GM12873 (cell line): ENCODE data around the gene WNT10A.

Experiments
- TF ChIP-seq, protein P1 (sequence below): IDR thresholded peaks from 2 replicates; pipeline ENCODE4 v1.5.1; 2012; ENCODE audit warnings: low read depth, mild to moderate bottlenecking, moderate library complexity, low read length, control low read depth; ENCODE audit not compliant: insufficient read depth; ENCODE audit errors: missing control alignments

Gene WNT10A

DNA sequence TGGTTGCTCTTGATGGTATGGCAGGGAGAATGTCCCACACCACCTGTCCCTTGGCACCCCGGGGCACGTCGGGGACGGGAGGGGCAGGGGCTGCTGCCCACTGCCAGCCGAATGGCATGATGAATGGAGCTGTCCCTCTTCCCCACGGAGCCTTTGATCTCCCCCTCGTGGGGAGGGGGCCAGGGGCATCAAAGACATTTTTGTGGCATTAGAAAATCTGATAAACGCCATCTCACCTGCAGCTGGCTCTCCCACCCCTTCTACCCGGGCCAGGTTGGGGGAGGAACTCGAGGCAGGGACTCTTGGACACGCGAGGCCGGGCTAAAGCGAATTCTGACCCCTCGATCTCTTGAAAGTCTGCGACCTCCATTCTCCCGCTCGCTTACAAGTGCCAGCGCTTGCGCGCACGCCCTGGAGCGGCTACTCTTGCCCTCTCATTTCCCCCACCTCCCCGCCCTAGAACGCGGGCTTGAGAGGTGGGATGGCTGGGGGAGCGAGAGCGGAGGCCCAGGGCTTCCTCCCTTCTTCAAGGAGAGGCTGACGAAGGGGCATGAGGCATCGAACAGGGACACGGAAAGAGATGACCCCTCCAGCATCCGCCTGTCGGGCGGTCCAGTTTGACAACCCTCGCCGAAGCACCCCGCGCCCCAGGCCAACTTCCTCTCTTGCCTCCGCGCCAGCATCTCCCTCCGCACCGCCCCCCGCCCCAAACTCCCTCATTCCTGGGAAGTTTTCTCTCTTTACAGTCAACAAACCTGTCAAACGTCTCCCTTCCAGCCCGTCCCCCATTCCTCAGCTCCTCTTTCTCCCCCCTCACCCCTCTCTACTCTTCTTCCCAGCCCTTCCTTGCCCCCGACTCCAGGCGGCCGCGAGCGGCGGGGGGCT is 21.7 kb upstream of the WNT10A start:
- TF ChIP-seq, protein P1, sequence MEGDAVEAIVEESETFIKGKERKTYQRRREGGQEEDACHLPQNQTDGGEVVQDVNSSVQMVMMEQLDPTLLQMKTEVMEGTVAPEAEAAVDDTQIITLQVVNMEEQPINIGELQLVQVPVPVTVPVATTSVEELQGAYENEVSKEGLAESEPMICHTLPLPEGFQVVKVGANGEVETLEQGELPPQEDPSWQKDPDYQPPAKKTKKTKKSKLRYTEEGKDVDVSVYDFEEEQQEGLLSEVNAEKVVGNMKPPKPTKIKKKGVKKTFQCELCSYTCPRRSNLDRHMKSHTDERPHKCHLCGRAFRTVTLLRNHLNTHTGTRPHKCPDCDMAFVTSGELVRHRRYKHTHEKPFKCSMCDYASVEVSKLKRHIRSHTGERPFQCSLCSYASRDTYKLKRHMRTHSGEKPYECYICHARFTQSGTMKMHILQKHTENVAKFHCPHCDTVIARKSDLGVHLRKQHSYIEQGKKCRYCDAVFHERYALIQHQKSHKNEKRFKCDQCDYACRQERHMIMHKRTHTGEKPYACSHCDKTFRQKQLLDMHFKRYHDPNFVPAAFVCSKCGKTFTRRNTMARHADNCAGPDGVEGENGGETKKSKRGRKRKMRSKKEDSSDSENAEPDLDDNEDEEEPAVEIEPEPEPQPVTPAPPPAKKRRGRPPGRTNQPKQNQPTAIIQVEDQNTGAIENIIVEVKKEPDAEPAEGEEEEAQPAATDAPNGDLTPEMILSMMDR, result no peak

DNA sequence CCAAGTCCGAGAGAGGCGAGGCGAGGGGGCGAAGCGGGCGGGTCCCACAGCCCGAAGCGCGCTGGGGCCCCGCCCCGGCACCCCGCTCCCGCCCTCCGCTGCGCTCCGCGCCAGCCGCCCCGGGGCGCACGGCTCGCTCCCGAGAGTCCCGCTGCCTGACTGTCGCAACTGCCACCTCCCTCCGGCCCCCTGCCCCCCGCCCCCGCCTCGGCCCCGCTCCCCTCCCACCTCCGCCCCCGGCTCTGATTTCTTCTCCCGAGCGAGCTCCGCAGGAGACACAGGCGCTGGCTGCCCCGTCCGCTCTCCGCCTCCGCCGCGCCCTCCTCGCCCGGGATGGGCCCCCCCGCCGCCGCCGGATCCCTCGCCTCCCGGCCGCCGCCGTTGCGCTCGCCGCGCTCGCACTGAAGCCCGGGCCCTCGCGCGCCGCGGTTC is 21.1 kb upstream of the WNT10A start, which contains the start of gene WNT6:
WNT6 (plus strand) TSS at position 250 of the 432 bp plus-strand sequence. CDS start 233 bp downstream, outside the sequence.
- TF ChIP-seq, protein P1, result no peak

DNA sequence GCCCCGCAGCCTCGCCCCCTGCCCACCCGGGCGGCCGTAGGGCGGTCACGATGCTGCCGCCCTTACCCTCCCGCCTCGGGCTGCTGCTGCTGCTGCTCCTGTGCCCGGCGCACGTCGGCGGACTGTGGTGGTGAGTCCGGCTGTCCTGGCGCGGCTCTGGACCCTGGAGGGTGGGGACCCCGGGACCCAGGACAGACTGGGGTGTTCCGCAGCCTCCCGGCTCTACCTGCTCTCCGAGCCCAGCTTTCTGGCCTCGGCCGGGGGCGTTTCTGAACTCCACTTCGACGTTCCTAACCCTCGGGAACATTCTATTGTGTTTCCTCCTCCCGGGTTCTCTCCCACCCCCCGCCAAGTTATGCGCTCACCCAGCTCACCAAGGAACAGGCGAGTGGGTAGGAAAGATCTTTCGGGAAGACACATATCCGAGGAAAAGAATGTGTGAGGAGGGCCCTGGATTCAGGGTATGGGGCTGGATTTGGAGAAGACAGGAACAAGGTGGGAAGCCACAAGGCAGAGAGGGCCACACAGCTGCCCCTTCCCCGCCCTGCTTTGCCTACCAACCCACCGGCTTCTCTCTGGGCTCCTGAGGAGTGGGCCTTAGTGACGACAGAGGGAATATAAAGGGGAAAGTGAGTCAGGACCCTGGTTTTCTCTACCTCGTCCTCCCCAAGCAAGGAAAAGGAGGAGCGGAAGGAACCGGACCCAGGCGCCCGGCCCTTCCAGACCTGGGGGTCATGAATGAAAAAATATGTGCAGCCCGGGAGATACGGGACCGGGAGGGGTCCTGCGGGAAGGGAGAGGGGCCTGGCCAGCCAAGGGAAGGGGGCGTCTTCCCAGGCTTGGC is 20.4 kb upstream of the WNT10A start:
- TF ChIP-seq, protein P1, result no peak

DNA sequence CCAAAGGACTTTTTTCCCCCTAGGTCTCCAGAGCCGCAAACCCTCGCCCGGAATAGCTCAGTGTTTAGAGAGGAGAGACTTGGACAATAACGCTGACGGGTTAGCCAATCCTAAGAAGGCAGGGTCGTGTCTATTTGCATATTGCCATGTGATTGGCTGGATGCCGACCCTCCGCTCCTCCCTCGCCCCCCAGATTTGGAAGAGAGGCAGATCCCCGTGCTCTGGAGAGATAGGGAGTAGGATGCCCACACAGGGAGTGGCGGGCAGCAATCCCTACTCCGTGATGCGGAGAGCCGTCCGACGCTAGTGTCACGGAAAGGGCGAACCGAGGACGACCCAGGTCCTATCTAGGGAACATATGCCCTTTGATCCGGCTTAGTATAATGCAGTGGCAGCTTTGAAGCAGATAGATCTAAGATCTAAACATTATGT is 19.7 kb upstream of the WNT10A start:
- TF ChIP-seq, protein P1, result no peak

DNA sequence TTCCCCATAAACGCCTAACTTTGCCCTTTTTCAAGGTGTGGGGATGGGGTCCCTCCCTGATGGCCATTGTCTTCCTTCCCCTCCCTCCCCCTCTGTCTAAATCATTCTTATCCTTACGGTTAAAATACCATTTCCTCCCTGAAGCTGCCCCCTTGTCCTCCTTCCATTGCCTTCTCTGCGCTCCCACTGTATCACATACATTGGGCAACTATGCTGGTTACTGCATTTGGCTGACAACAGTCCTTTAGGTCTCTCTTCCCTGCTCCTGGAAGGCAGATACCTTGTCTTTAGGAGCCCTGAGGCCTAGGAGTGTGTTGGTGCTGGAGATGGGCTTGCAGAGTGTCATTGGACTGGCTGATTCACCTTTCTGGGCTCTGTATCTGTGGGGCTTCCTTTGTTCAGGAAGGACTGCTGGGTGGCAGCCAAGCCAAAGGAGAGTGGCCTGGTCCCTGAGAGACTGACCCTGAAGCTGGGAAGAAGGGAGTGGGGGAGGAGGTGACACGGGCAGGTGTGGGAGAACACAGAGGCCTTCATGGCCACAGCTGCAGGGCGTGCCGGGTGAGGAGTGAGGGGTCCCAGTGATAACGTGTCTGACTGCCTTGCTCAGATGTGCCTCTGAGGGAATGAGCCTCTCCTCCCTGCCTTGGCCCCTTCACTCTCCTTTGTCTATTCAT is 18.9 kb upstream of the WNT10A start:
- TF ChIP-seq, protein P1, result no peak

DNA sequence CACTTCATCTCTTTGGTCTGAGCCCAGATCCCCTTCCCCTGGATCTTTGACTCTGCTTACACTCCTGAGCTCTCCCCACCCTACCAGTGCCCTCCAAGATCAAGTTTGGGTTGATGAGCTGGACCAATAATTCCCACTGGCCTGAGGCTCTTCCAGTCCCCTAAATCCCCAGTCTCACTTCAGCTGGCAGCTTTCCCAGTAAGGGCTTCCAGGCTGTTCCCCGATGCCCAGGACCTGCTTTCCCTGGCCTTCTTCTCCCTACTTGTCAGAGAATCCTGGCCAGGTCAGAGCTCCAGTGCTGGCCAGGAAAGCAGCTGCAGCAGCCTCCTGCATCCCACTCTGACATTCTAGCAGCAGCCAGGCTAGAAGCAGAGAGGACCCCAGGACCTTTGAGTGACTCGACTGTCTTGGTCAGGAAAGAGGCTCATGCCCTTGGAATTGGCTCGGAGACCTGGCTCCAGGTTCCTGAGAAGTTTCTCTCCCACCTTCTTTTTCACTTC is 17.6 kb upstream of the WNT10A start:
- TF ChIP-seq, protein P1, result no peak
